ENCODE data around the gene MFF. TPM values are rescaled to one million over a fixed set of nuclear protein-coding genes. Genes with fewer than 3 reads are reported as not detected.
"Not testable (repeated sequence)": the region's sequence is repeated elsewhere in the genome, so short reads cannot be mapped to it uniquely, and the experiment has no call there.

MFF gene
- total and polyA plus RNA-seq, 7 donors: 63.8 to 143 (median 75.0) TPM

- H3K27me3 ChIP-seq (ENCODE audit: insufficient read depth in 3 of 3, low read length in 2 of 3): no peaks in the 10 kb centered on the region
- no peaks in the 10 kb centered on the region for H3K9me3 ChIP-seq
- ATAC-seq (no peak), DNase-seq (no peak)
- 92 to 96% (median 94%) methylated on average over 6 of the region's 6 CpGs for WGBS, 3 donors
- TF ChIP-seq CTCF (IDR thresholded peaks at IDR 0.05): no peak
- H3K4me1 ChIP-seq: no peaks in the 10 kb centered on the region
- intact Hi-C loops (cut with DNase I): no loop called here
- no peak overlapping the region for H3K4me3 ChIP-seq
- H3K36me3 ChIP-seq (ENCODE audit: insufficient read depth in 1 of 2, low read depth in 1 of 2): peaks cover 0 to 25% of the 10 kb centered on the region in 2 donors
- no peak overlapping the region for H3K27ac ChIP-seq
These were observed 38.7 kb downstream of the MFF start for GRCh38 chr2:227363756-227364155.

- H3K4me3 ChIP-seq, ATAC-seq: not testable (repeated sequence)
- 78 to 82% (median 80%) methylated on average over 11 of the region's 11 CpGs for WGBS, 3 donors
These were observed 39.7 kb downstream of the MFF start for GRCh38 chr2:227364585-227365263.

GRCh38 chr2:227365833-227366232 lies 40.8 kb downstream of the MFF start:
- DNase-seq: no peak

More at GRCh38 chr2:227364585-227365263, 39.7 kb downstream of the MFF start:
- intact Hi-C loops (cut with DNase I); H3K27me3 ChIP-seq (ENCODE audit: insufficient read depth in 3 of 3, low read length in 2 of 3); H3K9me3 ChIP-seq; DNase-seq; H3K27ac ChIP-seq; H3K4me1 ChIP-seq: not testable (repeated sequence)
- peaks cover 0 to 18% of the 10 kb centered on the region in 2 donors for H3K36me3 ChIP-seq (ENCODE audit: insufficient read depth in 1 of 2, low read depth in 1 of 2)

GRCh38 chr2:227366769-227367426 lies 41.8 kb downstream of the MFF start:
- no peaks in the 10 kb centered on the region for H3K36me3 ChIP-seq (ENCODE audit: insufficient read depth in 1 of 2, low read depth in 1 of 2)
- no peaks in the 10 kb centered on the region for H3K4me1 ChIP-seq
- ATAC-seq (no peak), DNase-seq (no peak)
- no peak overlapping the region for H3K4me3 ChIP-seq
- intact Hi-C loops (cut with DNase I): no loop called here
- no peaks in the 10 kb centered on the region for H3K9me3 ChIP-seq
- H3K27me3 ChIP-seq (ENCODE audit: insufficient read depth in 3 of 3, low read length in 2 of 3): no peaks in the 10 kb centered on the region
- WGBS, 3 donors: 35 to 57% (median 42%) methylated on average over 11 of the region's 11 CpGs
- no peak for TF ChIP-seq CTCF (IDR thresholded peaks at IDR 0.05)
- H3K27ac ChIP-seq: no peak overlapping the region

More at GRCh38 chr2:227365833-227366232, 40.8 kb downstream of the MFF start:
- Histone ChIP-seq H3K36me3 (ENCODE audit: insufficient read depth in 1 of 2, low read depth in 1 of 2) (peaks cover 0 to 8% of the 10 kb centered on the region in 2 donors), H3K9me3 (no peaks in the 10 kb centered on the region), H3K4me3 (no peak overlapping the region), H3K27me3 (ENCODE audit: insufficient read depth in 3 of 3, low read length in 2 of 3) (no peaks in the 10 kb centered on the region), H3K27ac (no peak overlapping the region), H3K4me1 (no peaks in the 10 kb centered on the region)
- ATAC-seq: no peak
- WGBS, 3 donors: 25 to 49% (median 38%) methylated on average over 3 of the region's 3 CpGs
- no peak for TF ChIP-seq CTCF (IDR thresholded peaks at IDR 0.05)
- intact Hi-C loops (cut with DNase I): no loop called here

GRCh38 chr2:227367427-227367795 lies 42.4 kb downstream of the MFF start:
- H3K27ac ChIP-seq: no peak overlapping the region
- 83 to 96% (median 92%) methylated on average over 3 of the region's 3 CpGs for WGBS, 3 donors
- no peaks in the 10 kb centered on the region for H3K9me3 ChIP-seq
- no peaks in the 10 kb centered on the region for H3K4me1 ChIP-seq
- intact Hi-C loops (cut with DNase I): no loop called here
- TF ChIP-seq CTCF (IDR thresholded peaks at IDR 0.05): no peak
- no peak for DNase-seq
- ATAC-seq: no peak
- no peaks in the 10 kb centered on the region for H3K27me3 ChIP-seq (ENCODE audit: insufficient read depth in 3 of 3, low read length in 2 of 3)
- H3K4me3 ChIP-seq: no peak overlapping the region
- no peaks in the 10 kb centered on the region for H3K36me3 ChIP-seq (ENCODE audit: insufficient read depth in 1 of 2, low read depth in 1 of 2)
